KMS-11 (cell line): ENCODE results near the gene HSD17B14.

ENCODE experiments used
- H2AFZ ChIP-seq: fragments of 200-600 bp; sonication (generic); 2 replicates; pipeline ENCODE4 v1.6.1; 2016; ENCODE audit warnings: antibody characterized with exemption, mixed run types, low read depth
- H3K27ac ChIP-seq: fragments of 200-600 bp; sonication (generic); 2 replicates; pipeline ENCODE4 v1.6.1; 2016; ENCODE audit warnings: mild to moderate bottlenecking, mixed run types
- H3K27me3 ChIP-seq: fragments of 200-600 bp; sonication (generic); 2 replicates; pipeline ENCODE4 v1.6.1; 2017; ENCODE audit warnings: mild to moderate bottlenecking, low read depth, mixed run types, moderate library complexity; ENCODE audit not compliant: insufficient read depth
- H3K36me3 ChIP-seq: fragments of 200-600 bp; sonication (generic); 2 replicates; pipeline ENCODE4 v1.6.1; 2017; ENCODE audit warnings: mild to moderate bottlenecking, mixed run types; ENCODE audit not compliant: insufficient read depth
- H3K4me1 ChIP-seq: fragments of 200-600 bp; sonication (generic); 2 replicates; pipeline ENCODE4 v1.6.1; 2016; ENCODE audit warnings: mild to moderate bottlenecking, low read depth, mixed run types; ENCODE audit not compliant: poor library complexity, severe bottlenecking
- H3K4me2 ChIP-seq: fragments of 200-600 bp; sonication (generic); 2 replicates; pipeline ENCODE4 v1.7.0; 2016; ENCODE audit warnings: mild to moderate bottlenecking, mixed run types
- H3K4me3 ChIP-seq: fragments of 200-600 bp; sonication (generic); IDR thresholded peaks from 2 replicates; pipeline ENCODE4 v1.6.1; 2017; ENCODE audit warnings: low read depth, low read length, mixed read lengths; ENCODE audit not compliant: insufficient read depth
- H3K79me2 ChIP-seq: fragments of 200-600 bp; sonication (generic); 2 replicates; pipeline ENCODE4 v1.6.1; 2016; ENCODE audit warnings: low read depth, mixed run types; ENCODE audit not compliant: insufficient read depth
- H3K9ac ChIP-seq: fragments of 200-600 bp; sonication (generic); 2 replicates; pipeline ENCODE4 v1.6.1; 2016; ENCODE audit warnings: mild to moderate bottlenecking, mixed run types
- H4K20me1 ChIP-seq: fragments of 200-600 bp; sonication (generic); 2 replicates; pipeline ENCODE4 v1.6.1; 2016; ENCODE audit warnings: mild to moderate bottlenecking, mixed run types; ENCODE audit not compliant: insufficient read depth
- TF ChIP-seq, protein P1 (sequence below): fragments of 200-600 bp; sonication (generic); conservative IDR thresholded peaks from 2 replicates; pipeline ENCODE4 v1.6.1; 2017; ENCODE audit warnings: low read depth, mild to moderate bottlenecking, antibody characterized with exemption, low read length, moderate library complexity, mixed read lengths

Gene HSD17B14

DNA sequence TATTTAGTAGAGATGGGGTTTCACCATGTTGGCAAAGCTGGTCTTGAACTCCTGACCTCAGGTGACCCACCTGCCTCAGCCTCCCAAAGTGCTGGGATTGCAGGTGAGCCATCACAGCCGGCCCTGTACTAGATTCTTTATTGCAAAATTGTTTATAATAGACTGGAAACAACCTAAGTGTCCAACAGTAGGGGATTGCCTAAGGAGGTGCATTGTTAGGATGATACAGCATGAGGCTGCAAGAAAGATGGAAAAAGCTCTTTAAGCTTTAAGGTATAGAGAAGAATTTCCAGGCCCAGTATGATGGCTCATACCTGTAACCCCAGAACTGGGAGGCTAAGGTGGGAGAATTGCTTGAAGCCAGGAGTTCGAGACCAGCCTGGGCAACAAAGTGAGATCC lies 33.7 kb downstream of the HSD17B14 start:
- H3K4me3 ChIP-seq: no peak overlapping the region
- no peak overlapping the region for H3K9ac ChIP-seq
- H3K4me1 ChIP-seq: no peaks in the 10 kb centered on the region
- no peak overlapping the region for H2AFZ ChIP-seq
- no peak overlapping the region for H3K27ac ChIP-seq
- H4K20me1 ChIP-seq: no peaks in the 10 kb centered on the region
- no peak overlapping the region for H3K4me2 ChIP-seq
- H3K79me2 ChIP-seq: no peaks in the 10 kb centered on the region
- TF ChIP-seq, protein P1, sequence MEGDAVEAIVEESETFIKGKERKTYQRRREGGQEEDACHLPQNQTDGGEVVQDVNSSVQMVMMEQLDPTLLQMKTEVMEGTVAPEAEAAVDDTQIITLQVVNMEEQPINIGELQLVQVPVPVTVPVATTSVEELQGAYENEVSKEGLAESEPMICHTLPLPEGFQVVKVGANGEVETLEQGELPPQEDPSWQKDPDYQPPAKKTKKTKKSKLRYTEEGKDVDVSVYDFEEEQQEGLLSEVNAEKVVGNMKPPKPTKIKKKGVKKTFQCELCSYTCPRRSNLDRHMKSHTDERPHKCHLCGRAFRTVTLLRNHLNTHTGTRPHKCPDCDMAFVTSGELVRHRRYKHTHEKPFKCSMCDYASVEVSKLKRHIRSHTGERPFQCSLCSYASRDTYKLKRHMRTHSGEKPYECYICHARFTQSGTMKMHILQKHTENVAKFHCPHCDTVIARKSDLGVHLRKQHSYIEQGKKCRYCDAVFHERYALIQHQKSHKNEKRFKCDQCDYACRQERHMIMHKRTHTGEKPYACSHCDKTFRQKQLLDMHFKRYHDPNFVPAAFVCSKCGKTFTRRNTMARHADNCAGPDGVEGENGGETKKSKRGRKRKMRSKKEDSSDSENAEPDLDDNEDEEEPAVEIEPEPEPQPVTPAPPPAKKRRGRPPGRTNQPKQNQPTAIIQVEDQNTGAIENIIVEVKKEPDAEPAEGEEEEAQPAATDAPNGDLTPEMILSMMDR: no peak
- H3K36me3 ChIP-seq: no peaks in the 10 kb centered on the region
- no peaks in the 10 kb centered on the region for H3K27me3 ChIP-seq

DNA sequence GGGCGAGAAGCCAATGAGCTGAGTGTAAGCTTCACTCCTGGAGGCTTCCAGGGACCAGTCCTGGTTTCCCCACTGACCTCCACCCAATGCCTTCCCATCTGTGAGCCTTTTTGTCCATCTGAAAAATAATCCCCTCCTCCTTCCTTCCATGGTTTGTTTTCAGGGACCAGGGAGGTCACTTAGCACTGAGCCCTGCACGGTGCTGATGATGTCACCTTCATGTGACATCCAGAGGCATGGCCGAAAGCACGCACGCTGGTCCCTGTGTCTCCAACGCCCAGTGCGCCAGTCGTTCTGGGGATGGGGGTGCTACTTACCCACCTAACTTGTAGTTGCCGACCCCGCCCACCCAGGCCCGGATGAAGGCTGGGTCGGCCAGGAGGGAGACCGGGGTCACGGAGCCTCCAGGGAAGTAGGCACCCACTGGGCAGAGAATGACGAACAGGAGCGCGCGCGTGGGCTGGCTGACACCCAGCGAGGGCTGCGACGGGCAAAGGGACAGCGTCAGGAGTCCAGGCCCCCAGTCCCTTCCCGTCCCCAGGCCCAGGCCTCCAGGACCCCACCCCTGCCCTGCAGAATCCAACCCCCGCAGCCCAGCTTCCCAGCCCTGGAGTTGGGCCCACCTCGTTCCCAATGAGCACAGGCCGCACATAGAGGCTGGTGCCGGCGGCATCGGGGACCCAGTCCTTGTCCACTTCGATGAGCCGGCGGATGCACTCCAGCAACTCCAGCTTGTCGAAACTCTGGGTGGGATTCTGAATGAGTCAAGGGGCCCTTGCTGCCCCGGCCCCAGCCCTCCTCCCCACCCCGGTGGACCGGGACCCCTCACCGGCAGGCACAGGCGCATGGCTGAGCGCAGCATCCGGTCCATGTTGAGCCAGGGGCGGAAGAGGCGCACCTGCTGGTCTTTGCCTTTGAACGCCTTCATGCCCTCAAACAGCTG lies 36.7 kb downstream of the HSD17B14 start:
- H3K79me2 ChIP-seq: no peaks in the 10 kb centered on the region
- no peak overlapping the region for H3K27ac ChIP-seq
- no peak overlapping the region for H3K4me3 ChIP-seq
- H3K27me3 ChIP-seq: no peaks in the 10 kb centered on the region
- TF ChIP-seq, protein P1: no peak
- peaks cover 4% of the 10 kb centered on the region for H3K4me1 ChIP-seq
- no peaks in the 10 kb centered on the region for H3K36me3 ChIP-seq
- no peaks in the 10 kb centered on the region for H4K20me1 ChIP-seq
- no peak overlapping the region for H2AFZ ChIP-seq
- no peak overlapping the region for H3K4me2 ChIP-seq
- H3K9ac ChIP-seq: no peak overlapping the region

DNA sequence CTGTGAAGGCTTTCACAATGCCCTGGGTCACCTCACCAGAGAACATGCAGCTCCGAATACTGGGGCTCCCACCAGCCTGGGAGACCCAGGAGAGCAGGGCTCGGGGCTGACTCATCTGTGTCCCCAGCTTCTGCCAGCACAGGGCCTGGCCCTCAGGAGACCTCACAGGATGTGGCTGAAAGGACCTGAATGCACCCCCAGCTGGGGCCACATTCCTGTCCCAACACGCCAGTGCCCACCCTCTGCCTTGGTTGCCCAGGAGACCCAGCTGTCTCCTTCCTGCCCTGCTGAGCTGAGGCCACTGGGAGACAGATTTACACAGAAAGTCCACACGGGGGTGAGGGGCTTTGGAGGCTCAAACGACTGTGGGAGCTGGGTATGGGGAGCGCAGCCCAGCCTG lies 37.4 kb downstream of the HSD17B14 start:
- H3K36me3 ChIP-seq: no peaks in the 10 kb centered on the region
- H3K79me2 ChIP-seq: no peaks in the 10 kb centered on the region
- H3K4me2 ChIP-seq: no peak overlapping the region
- no peak overlapping the region for H3K4me3 ChIP-seq
- no peaks in the 10 kb centered on the region for H4K20me1 ChIP-seq
- H2AFZ ChIP-seq: no peak overlapping the region
- no peaks in the 10 kb centered on the region for H3K27me3 ChIP-seq
- H3K4me1 ChIP-seq: peaks cover 4% of the 10 kb centered on the region
- H3K9ac ChIP-seq: no peak overlapping the region
- H3K27ac ChIP-seq: no peak overlapping the region
- TF ChIP-seq, protein P1: no peak

DNA sequence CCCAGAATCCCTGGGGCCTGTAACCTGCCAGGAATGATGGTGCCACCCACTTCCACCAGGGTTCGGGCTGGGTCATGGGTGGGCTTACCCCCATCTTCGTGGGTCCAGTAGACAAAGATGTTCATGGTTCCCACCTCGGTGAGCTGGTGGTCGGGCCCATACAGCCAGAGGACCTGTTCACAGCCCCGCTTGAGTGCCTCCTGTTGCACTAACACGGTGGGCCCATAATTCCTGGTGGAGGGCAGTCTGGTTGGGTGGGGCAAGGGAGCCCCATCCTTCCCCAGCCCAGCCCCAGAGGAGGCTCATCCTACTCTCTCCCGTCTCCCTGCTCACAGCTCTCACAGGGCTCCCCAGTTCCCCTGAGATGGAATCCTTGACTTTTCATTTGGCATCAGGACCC lies 39.2 kb downstream of the HSD17B14 start:
- no peak overlapping the region for H2AFZ ChIP-seq
- no peak overlapping the region for H3K4me2 ChIP-seq
- no peaks in the 10 kb centered on the region for H4K20me1 ChIP-seq
- H3K36me3 ChIP-seq: no peaks in the 10 kb centered on the region
- H3K4me3 ChIP-seq: no peak overlapping the region
- no peak overlapping the region for H3K9ac ChIP-seq
- H3K27me3 ChIP-seq: no peaks in the 10 kb centered on the region
- TF ChIP-seq, protein P1: no peak
- peaks cover 4% of the 10 kb centered on the region for H3K4me1 ChIP-seq
- H3K27ac ChIP-seq: no peak overlapping the region
- no peaks in the 10 kb centered on the region for H3K79me2 ChIP-seq
